ENCODE data around the gene ATP10B.

ATP10B gene

GRCh38 chr5:160643616-160644240 is 208.3 kb downstream of the ATP10B start:
- in situ Hi-C loops (cut with HindIII; ENCODE audit: low sequenced_read_pairs), result no loop called here

- in situ Hi-C loops (cut with HindIII; ENCODE audit: low sequenced_read_pairs), result no loop called here
Observed at GRCh38 chr5:160641405-160641804, 210.6 kb downstream of the ATP10B start.

GRCh38 chr5:160640406-160640805 is 211.6 kb downstream of the ATP10B start:
- in situ Hi-C loops (cut with HindIII; ENCODE audit: low sequenced_read_pairs), result no loop called here

DNA sequence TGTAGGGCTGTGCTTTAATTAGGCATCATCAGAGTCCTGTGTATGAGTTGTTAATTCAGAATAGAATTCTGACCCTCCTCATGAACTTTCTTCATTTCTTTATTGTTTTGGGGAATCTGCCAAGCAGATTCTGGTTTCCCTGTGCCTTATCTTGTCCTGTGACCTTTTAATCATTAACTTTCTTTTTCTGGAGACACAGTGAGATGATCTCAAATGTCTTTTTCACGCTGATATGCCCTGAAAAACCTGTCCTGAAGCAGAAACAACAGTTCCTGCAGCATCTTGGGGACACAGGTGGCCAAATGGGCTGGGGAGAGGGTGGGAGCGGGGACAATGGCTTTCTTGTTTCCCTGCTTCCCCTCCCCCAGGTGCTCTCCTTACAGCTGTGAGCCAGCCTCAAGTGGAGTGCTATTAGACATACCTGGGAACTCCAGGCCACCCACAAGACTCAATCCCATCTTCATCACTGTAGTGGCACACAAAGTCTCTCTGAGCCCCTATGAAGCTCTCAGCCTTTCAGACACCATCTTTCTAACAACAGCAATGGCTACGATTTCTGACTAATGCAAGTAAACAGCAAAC is 213.8 kb downstream of the ATP10B start:
- in situ Hi-C loops (cut with HindIII; ENCODE audit: low sequenced_read_pairs), result no loop called here

DNA sequence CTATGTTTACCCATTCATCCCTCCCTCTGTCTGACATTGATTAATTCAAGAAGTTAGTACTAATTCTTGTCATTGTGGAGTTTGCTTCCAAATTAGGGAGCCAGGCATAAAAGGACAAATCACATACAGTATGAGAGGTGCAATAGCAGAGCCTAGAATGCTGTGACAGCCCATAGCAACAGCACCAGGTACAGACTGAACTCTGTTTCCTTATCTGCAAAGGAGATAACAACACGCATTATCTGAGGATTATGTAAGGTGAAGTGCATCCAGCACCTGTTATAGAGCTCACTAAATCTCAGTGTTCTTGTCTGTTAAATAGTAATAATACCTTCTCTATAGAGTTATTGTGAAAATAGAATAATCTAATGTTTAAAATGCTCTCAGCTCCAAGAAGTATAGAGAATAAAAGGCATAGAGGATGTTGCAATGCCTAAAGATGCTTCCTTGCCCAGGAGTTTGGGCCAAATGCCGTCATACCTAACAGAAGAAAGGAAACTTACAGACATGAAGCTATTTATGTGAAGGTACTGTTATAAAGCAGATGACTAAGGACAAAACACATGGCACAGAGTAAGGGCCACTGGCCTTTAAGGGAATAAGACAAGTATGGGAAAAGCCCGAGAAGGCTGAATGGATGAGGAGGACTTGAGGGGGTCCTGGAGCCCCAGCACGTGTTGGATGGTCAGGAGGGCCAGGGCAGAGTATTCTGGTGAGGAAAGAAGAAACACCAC is 214.5 kb downstream of the ATP10B start:
- in situ Hi-C loops (cut with HindIII; ENCODE audit: low sequenced_read_pairs), result no loop called here

GRCh38 chr5:160635663-160636062 is 216.3 kb downstream of the ATP10B start:
- in situ Hi-C loops (cut with HindIII; ENCODE audit: low sequenced_read_pairs), result no loop called here

DNA sequence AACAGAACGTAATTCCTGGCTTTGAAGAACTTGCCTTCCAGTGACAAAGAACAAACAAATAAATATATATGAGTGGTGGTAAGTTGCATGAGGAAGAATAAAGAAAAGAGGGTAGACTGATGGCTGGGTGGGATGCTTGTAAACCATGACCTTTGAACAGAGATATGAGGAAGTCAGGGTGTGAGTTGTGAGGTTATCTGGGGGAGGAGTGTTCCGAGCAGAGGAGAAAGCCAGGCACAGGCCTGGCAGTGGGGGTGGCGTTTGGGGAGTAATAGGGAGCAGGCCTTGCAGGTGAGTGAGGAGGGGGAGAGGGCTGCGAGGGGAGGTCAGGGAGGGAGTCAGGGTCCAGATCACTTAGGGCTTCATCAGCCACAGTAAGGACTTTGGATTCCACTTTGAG is 217.0 kb downstream of the ATP10B start:
- in situ Hi-C loops (cut with HindIII; ENCODE audit: low sequenced_read_pairs), result no loop called here

GRCh38 chr5:160629003-160629402 is 223.0 kb downstream of the ATP10B start:
- in situ Hi-C loops (cut with HindIII; ENCODE audit: low sequenced_read_pairs), result no loop called here

GRCh38 chr5:160628619-160628968 is 223.4 kb downstream of the ATP10B start:
- in situ Hi-C loops (cut with HindIII; ENCODE audit: low sequenced_read_pairs), result no loop called here

DNA sequence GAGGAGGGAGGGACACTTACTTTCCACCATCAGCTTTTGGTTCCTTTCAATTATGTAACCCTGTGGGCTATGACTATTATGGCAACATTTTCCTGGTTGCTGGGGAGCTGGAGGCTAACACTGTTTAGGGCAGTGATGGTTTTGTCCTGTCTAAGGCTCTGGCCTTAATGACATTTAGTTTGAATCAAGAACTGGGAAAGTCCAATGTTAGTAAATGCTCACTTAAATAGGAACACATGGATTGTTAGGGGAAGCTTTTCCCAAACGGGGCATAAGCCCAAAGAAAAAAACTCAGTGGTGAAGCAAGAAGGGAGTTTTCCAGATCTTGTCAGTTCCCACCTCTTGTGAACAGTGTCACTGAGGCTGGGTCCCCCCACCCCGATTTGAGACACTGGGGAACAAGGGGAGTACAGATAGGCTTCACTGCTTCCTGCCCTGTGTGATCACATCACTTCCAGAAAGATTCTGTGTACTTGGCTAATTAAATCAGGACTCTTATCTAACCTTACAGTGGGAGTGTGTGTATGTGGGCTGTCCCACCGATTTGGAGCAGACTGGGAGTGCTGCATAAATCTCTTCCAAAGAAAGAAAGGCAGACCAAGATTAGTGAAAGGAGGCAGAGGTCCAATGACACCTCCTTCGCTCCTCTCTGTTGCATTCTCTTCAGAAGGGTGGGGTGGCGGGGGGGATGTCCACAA is 223.9 kb downstream of the ATP10B start:
- in situ Hi-C loops (cut with HindIII; ENCODE audit: low sequenced_read_pairs), result no loop called here

DNA sequence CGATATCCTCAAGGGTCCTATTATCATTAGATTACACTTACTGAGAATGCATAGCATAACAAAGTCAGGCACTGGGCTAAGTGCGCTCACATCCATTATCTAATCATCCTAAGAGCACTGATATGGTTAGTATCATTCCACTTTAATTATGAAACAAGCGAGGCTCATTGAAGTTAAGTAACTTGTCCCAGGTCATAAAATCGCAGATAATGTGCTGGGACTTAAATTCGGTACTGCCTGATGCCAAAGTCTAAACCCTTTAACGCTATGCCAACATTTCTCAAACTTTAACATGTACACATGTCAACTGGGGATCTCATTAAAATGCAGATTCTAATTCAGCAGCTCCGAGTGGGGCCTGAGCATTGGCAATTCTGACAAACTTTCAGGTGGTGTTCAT is 225.7 kb downstream of the ATP10B start:
- in situ Hi-C loops (cut with HindIII; ENCODE audit: low sequenced_read_pairs), result no loop called here

DNA sequence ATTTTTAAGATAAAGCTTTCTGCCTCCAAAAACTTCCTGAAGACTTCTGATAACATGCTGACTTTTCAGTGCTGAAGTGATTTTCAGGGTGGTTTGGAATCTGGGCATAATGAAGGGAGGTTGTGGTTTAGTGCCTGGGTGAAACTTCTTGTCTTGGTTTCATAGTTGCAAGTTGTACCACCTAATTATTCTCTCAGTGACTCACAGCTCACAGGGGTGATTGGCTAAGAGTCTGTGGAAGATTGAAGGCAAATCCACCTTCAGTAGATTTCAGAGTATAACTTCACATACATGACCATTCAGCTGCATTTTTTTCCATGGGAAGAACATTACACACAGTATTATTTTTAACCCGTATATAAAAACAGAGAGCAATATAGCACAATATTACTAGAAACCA is 230.5 kb downstream of the ATP10B start:
- in situ Hi-C loops (cut with HindIII; ENCODE audit: low sequenced_read_pairs), result no loop called here

DNA sequence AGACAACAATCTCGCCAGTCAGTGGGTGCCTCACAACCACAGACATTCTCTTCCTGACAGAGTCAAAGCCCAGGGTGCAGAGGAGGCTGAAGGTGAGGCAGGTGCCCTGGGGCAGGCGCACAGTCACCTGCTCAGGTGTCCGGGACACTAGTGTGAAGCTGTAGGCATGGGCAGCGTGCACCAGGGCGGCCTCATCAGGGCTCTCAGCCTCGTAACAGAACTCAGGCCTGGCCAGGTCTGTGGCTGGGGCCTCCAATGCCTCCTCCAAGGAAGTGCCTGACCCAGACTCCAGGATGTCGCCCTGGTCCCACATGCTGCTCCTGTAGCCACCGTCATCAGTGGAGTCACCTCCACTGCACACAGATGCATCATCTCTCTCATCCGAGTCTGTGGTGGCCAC is 231.6 kb downstream of the ATP10B start:
- in situ Hi-C loops (cut with HindIII; ENCODE audit: low sequenced_read_pairs), result no loop called here

GRCh38 chr5:160619381-160619780 is 232.6 kb downstream of the ATP10B start:
- in situ Hi-C loops (cut with HindIII; ENCODE audit: low sequenced_read_pairs), result no loop called here

- in situ Hi-C loops (cut with HindIII; ENCODE audit: low sequenced_read_pairs), result no loop called here
Observed at GRCh38 chr5:160618286-160618685, 233.7 kb downstream of the ATP10B start.

GRCh38 chr5:160616712-160617497 is 235.1 kb downstream of the ATP10B start:
- in situ Hi-C loops (cut with HindIII; ENCODE audit: low sequenced_read_pairs), result no loop called here

DNA sequence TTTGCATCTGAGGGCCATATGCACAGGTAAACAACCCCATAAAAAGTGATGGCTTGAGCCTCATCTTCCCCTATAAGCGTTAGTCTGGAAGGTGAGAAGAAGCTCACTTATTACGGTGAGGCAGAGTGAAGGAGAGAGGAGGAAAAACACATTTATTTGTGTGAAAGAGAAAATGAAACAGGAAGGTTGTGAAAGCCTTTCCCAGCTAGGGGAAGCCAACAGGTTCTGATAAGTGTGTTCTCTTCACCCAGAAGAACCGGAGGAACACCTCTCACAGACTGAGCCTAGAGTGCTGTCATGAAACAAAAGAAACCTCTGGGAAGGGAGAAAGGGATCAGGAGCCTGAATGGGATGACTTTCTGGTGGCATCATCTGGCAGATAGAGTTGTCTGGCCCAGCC is 237.9 kb downstream of the ATP10B start:
- in situ Hi-C loops (cut with HindIII; ENCODE audit: low sequenced_read_pairs), result no loop called here

DNA sequence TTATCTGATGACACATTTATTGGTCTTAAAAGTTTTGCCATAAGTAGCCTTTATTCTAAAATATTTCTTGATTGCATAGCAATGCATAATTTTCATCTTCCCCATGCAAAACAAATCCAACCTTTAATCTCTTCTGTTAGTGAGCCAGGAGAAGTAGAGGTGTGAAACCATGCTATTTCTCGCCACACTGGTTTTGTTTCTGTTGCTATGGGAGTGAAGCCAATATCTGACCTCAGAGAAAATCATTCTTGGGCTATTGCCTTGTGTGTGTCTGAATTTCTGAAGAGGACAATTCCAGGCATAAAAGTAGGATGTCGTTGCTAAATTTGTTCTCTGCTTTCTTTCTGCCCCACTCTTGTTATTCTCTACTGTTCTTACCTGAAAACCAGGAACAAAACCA is 246.7 kb downstream of the ATP10B start:
- in situ Hi-C loops (cut with HindIII; ENCODE audit: low sequenced_read_pairs), result no loop called here

DNA sequence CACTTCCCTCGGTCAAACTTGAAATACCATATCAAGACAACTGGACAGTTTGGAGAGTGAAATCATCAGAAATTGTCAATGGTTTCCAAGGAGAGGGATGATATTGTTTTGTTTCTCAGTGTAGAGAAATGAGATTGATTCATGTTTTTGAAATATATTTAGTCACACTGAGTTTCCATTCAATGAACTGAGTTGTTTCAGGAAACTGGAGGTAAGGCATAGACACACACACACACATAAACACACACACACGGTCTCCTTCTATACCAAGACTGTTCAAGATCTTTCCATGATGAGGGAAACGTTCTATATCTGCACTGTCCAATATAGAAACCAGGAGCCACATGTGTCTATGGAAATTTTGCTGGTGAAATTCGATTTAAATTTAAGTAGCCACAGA is 247.5 kb downstream of the ATP10B start:
- in situ Hi-C loops (cut with HindIII; ENCODE audit: low sequenced_read_pairs), result no loop called here

- in situ Hi-C loops (cut with HindIII; ENCODE audit: low sequenced_read_pairs), result no loop called here
Observed at GRCh38 chr5:160602744-160603143, 249.3 kb downstream of the ATP10B start.

DNA sequence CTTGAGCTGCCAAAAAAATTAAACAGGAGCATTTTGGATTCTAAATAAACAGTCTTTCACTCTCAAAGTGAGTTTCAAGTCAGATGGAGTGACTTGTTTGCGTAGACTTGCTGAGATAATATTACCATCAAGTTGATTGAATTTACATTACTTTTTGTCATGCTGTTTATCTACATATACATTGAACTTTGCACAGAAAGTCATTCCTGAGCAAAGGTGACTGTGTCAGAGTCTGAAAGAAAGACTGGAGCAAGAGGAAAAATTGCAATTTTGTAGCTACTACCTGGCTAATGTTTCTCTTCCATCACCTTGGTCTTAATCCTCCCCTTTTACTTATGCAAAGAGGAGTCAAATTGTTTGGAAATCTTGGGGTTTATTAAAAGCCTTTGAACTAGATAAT is 251.0 kb downstream of the ATP10B start:
- in situ Hi-C loops (cut with HindIII; ENCODE audit: low sequenced_read_pairs), result no loop called here
